H54 (cell line): ENCODE data around the gene KIAA0319L.
"Not testable (repeated sequence)": the region's sequence is repeated elsewhere in the genome, so short reads cannot be mapped to it uniquely, and the experiment has no call there.

Experiments used
- DNase-seq: peaks from one replicate; pipeline ENCODE4 v3.0.0; 2011; ENCODE audit warnings: low spot score, mixed read lengths; ENCODE audit not compliant: insufficient read length
- FAIRE-seq: peaks from 3 replicates; lab custom pipeline; 2011; peaks lifted over from hg19 to GRCh38; lab: Jason Lieb, UNC
- POLR2A ChIP-seq: IDR thresholded peaks from 2 replicates; pipeline ENCODE4 v1.6.1; 2011; ENCODE audit warnings: low read depth, mild to moderate bottlenecking, low read length

The KIAA0319L gene

DNA sequence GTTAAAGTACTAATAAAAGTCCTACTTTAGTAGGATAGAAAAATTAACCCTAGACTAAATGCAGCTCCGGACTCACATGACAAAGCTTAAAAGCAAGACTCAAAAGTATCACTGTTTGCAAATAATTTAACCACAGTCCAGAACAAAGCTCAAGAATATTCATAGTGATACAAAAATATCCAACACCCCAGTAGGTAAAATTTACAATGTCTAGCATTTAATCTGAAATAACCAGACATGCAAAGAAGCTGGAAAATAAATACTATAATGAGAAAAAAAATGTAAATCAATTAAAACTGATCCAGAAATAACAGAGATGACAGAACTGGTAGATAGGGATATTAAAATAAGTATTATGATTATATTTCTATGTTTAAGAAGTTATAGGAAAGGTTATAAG, 67.0 kb downstream of the KIAA0319L start:
- FAIRE-seq (no peak), DNase-seq (no peak)
- TF ChIP-seq POLR2A: no peak

GRCh38 chr1:35488336-35488735, 68.9 kb downstream of the KIAA0319L start:
- DNase-seq (no peak), FAIRE-seq (no peak)
- no peak for TF ChIP-seq POLR2A

- FAIRE-seq: no peak
- no peak for TF ChIP-seq POLR2A
- DNase-seq: no peak
Measured at GRCh38 chr1:35486858-35487408, 70.3 kb downstream of the KIAA0319L start.

DNA sequence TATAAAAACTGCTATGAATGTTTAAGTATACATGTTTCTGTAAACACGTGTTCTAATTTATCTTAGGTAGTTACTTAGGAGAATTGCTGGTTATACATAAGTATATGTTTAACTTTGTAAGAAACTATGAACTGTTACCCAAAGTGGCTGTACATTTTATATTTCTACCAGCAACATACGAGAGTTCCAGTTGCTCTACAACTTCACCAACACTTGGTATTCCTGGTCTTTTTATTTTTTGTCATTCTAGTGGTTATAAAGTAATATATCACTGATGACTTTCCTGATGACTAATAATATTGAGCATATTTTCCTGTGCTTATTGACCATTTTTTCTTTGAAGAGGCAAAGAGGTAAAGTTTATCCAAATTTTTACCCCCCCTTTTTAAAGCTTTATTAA, 76.0 kb downstream of the KIAA0319L start:
- FAIRE-seq (no peak), DNase-seq (no peak)
- no peak for TF ChIP-seq POLR2A

DNA sequence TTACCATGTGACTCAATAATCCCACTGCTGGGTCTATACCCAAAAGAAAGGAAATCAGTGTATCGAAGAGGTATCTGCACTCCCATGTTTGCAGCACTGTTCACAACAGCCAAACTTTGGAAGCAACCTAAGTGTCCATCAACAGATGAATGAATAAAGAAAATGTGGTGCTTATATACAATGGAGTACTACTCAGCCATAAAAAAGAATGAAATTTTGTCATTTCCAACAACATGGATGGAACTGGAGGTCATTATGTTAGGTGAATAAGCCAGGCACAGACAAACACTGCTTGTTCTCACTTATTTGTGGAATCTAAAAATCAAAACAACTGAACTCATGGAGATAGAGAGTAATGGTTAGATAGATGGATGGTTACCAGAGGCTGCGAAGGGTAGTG, 79.3 kb downstream of the KIAA0319L start:
- FAIRE-seq (no peak), DNase-seq (no peak)
- no peak for TF ChIP-seq POLR2A

GRCh38 chr1:35475856-35476674, 81.1 kb downstream of the KIAA0319L start:
- TF ChIP-seq POLR2A: no peak
- FAIRE-seq (no peak), DNase-seq (no peak)

DNA sequence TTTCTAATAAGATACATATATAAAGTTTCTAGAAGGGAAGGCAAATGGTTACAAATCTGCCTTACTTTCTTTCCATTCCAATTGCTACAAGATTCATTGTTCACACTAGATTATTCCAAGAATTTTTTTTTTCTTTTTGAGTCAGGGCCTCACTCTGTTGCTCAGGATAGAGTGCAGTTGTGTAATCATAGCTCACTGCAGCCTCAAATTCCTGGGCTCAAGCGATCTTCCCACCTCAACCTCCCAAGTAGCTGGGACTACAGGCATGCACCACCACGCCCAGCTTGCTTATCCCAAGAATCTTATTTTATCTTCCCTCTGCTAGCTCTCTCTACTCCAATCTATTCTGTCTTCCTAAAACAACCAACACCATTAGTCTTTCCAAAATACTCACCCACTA, 81.8 kb downstream of the KIAA0319L start:
- no peak for FAIRE-seq
- no peak for TF ChIP-seq POLR2A
- no peak for DNase-seq

DNA sequence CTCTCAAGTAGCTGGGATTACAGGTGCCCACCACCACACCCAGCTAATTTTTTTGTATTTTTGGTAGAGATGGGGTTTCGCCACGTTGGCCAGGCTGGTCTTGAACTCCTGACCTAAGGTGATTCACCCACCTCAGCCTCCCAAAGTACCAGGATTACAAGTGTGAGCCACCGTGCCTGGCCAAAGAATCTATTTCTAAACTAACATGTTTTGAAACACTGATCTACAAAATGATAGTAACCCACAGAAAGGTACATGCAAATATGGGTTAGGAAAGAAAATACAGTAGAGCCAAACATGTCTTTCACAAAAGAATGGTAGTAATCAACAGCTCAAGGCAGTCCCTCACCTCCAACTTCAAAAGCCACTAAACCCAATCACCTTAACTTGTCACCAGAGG, 84.0 kb downstream of the KIAA0319L start:
- not testable (repeated sequence) for FAIRE-seq, DNase-seq

GRCh38 chr1:35470977-35471613, 86.1 kb downstream of the KIAA0319L start:
- TF ChIP-seq POLR2A: no peak
- no peak for FAIRE-seq

GRCh38 chr1:35466120-35466519, 91.1 kb downstream of the KIAA0319L start:
- FAIRE-seq: no peak
- TF ChIP-seq POLR2A: no peak

More at GRCh38 chr1:35470977-35471613, 86.1 kb downstream of the KIAA0319L start:
- DNase-seq: no peak

GRCh38 chr1:35463749-35464148, 93.5 kb downstream of the KIAA0319L start:
- DNase-seq, FAIRE-seq: not testable (repeated sequence)

More at GRCh38 chr1:35466120-35466519, 91.1 kb downstream of the KIAA0319L start:
- DNase-seq: no peak

DNA sequence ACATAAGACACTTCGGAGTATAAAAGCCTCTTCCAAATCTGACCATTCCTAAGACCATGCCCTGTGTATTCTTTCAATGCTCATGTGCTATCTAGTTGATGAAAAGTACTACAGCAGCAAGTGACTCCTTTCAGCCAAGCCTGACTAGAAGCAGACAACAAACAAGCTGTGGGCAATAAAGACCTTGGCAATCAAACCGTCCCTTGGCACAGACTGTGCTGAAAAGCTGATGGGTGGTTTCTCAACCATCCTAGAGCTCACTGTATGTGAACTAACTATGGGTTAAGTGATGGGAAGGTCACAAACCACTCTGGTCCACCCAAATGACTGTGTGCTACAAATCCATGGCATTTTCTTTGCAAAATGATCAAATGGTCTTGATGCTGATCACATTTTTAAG, 94.0 kb downstream of the KIAA0319L start:
- FAIRE-seq (no peak), DNase-seq (no peak)
- TF ChIP-seq POLR2A: no peak

DNA sequence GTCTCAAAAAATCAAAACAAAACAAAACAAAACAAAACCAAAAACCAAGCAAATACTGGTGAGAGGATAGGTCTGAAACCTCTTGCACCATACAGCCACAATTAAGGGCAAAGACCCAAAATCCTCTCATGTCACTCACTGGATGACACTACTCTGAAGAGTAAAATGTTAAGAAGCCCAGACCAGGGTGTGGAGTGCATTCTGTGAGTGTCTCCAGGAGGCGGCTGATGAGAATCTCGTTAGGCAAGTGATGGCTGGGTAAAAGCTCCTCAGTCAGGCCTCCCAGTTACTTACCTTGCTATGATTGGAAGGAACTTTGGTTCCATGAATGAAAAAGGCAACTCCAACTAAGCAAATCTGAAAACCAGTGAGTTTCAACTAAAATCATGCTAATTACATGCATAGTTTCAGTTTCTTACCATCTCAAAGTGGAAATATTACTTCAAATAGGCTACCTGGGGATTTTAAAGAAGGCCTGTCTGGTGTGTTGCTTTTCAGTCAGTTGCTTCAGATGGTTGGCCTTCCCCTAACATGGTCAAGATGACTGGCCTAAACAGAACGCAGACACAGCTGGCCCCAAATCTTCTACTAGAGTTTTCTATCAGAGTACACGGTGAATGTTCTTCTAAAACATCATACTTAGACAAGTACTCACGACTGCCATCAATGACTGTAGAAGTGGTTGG, 95.1 kb downstream of the KIAA0319L start:
- TF ChIP-seq POLR2A: no peak
- no peak for DNase-seq
- no peak for FAIRE-seq

DNA sequence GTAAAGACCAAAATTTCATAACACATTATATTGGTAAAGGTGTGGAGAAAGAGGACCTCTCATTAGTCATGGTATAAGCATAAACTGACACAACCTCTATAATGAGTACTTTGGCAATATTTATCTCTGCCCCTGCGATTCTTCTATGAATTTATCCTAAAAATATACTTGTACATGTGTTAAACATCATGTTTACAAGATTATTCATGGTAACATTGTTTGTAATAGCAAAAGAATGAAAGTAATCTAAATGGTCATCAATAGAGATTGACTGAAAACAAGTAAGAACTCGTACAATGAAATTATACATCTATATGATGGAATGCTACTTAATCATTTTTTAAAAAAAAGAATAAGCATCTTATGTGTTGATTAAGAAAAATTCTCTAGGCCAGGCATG, 96.4 kb downstream of the KIAA0319L start:
- no peak for TF ChIP-seq POLR2A
- FAIRE-seq: no peak

More for the DNA sequence above, 96.4 kb downstream of the KIAA0319L start:
- DNase-seq: no peak
